Hippocampal formation (tissue), 2 donors: ENCODE results near the gene SPTBN5.
A peak's percentile ranks its signal among the peaks of the same experiment; 100 is the strongest.
"Not testable (repeated sequence)": the region's sequence is repeated elsewhere in the genome, so short reads cannot be mapped to it uniquely, and the experiment has no call there.

Experiments used
- DNase-seq, 2 donors: peaks; one replicate each; lab custom pipeline; 2025; lab: John Stamatoyannopoulos, UW

Gene SPTBN5

DNA sequence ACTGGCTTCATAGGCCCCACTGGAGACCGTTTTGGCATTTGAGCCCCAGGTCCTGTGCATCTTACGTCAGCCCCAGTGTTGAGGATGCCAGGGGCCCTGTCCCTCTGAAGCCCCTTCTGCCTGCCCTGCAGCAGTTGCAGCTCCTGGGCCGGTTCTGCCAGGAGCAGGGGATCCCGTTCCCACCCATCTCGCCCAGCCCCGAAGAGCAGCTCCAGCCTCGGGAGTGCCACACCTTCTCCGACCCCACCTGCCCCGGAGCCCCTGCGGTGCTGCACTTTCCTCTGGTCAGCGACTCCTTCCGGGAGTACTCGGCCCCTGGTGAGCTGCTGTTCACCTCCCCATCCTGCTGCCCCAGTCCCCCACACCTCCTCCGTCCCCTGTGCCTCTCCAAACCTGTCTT, 46.6 kb downstream of the SPTBN5 start:
- DNase-seq, result no peak

DNA sequence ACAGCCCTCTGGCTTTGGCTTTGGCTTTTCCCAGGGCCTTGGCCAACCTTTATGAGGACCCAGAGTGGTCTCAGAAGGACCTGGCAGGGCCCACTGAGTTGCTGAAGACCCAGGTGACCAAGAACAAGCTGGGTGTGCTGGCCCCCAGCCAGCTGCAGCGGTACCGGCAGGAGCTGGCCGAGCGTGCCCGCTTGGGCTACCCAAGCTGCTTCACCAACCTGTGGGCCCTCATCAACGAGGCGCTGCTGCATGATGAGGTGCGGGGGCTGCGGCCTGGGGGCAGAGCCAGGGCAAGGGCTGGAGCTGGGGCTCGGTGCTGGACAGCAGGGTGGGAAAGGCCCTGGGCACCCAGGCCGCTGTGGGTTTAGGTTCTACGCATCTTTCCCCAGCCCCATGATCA, 49.0 kb downstream of the SPTBN5 start:
- no peak for DNase-seq

DNA sequence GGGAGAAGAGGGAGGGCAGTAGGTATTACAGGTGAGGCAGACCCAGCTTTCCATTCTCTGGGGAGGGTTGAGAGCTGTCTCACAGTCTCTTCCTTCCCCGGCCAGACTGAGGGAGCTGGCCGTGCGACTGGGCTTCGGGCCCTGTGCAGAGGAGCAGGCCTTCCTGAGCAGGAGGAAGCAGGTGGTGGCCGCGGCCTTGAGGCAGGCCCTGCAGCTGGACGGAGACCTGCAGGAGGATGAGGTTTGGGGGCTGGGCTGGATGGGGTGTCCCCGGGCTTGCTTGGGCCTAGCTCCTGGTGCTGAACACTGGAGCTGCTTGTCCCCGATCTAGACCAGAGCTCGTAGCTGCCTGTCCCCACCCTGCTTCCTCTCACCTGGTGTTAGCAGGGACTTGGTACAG, 50.3 kb downstream of the SPTBN5 start:
- no peak for DNase-seq

DNA sequence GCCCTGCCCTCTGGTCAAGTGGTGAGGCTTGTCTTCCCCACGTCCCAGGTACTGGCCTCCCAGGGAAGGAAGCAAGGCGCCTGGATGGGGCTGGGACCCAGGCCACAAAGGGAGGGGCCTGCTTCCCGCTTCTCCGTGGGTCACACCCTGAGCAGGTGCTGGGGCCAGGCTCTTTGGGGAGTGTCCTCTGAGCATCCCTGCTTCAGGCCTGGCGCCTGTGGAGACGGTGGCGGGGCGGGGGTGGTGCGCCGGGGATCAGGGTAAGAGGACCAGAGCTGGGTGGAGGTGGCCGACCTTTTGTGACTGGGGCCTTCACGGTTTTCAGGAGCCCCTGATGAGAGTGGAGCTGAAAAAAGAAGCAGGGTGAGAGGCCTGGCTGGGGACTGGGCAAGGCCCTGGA, 51.6 kb downstream of the SPTBN5 start:
- DNase-seq, result no peak

DNA sequence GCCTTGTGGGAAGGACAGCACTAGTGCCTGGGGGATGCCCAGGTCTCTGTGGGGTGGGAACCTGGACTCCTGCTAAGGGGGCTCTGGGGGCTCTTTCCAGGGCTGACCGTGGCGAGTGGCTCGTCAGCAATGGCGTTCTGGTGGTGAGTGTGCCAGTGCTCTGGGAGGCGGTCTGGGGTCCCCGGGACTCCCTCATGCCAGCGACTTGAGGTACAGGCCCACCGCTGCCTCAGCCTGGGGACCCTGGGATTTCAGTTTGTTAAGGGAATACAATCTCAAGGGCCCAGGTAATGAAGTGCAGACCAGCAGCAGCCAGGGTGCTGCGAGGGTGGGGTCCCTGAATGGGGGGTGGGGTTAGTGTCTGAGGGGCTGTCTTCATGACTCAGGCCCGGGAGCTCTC, 52.7 kb downstream of the SPTBN5 start:
- no peak for DNase-seq

DNA sequence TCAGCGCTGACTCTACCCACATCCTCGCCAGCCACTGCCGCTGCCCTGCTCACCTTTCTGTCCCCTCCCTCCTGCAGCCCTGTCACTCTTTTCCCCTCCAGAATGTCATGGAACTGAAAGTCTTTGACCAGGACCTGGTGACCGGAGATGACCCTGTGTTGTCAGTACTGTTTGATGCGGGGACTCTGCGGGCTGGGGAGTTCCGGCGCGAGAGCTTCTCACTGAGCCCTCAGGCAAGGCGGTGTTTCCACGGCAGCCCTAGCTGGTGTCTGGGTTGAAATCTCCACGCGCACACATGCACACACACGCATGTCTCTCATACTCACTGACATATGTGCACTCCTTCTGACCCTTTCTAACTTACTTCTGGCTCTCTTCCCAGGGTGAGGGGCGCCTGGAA, 53.2 kb downstream of the SPTBN5 start:
- no peak for DNase-seq

DNA sequence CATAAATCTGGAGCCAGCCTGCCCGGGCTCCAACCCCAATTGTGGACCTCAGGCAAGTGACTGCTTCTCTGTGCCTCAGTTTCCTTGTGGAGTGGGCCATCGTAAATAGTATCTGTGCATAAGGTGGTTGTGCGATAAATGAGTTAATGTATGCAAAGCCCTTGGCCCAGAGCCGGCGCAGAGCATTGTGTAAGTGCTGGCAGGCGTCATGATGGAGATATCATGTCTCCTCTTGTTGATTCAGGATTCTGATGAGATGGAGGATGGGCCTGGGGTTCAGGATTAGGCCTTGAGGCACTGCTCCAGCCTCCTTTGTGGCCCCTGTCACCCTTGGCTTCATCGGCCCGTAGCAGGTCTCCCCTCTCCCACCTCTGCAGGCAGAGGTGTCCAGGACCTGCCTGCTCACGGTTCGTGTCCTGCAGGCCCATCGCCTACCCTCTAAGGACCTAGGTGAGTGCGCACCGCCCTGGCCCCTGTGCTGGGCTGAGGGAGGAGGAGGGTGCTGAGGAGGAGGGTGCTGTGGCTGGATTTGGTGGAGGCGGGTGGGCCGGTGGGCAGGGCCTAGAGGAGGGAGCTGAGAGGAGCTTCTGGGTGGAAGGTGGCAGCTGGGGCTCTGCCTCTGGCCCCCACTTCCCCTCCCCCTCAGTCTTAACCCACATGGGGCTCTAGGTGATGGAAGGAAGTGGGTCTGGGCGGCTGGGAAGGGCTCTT, 53.9 kb downstream of the SPTBN5 start:
- no peak for DNase-seq

DNA sequence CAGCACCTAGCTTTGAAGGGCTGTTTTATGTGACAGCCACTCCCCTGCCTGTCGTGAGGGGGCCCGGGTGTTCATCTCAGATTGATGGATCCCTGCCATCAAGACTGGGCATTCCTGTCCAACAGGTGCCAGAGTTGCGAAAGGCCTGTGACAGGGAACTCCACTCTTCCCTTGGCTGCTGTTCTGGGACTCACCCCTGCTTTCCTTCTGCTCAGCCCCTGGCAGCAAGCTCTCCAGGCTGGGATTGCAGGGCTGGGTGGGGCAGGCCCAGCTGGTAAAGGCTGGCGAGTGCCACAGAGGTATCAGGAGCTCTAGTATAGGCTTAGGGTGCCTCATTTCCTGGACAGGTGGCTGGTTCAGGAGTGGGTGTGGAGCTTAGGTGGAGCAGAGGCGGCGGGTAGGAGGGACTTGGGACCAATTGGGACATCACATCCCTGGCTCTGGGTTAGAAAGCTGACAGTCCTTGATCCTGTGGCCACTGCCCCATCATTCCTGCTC, 55.4 kb downstream of the SPTBN5 start, which contains the start of gene PLA2G4B:
PLA2G4B (plus strand) TSS at position 448 of the 498 bp plus-strand sequence. CDS start 67 bp downstream, outside the sequence.
- no peak for DNase-seq

DNA sequence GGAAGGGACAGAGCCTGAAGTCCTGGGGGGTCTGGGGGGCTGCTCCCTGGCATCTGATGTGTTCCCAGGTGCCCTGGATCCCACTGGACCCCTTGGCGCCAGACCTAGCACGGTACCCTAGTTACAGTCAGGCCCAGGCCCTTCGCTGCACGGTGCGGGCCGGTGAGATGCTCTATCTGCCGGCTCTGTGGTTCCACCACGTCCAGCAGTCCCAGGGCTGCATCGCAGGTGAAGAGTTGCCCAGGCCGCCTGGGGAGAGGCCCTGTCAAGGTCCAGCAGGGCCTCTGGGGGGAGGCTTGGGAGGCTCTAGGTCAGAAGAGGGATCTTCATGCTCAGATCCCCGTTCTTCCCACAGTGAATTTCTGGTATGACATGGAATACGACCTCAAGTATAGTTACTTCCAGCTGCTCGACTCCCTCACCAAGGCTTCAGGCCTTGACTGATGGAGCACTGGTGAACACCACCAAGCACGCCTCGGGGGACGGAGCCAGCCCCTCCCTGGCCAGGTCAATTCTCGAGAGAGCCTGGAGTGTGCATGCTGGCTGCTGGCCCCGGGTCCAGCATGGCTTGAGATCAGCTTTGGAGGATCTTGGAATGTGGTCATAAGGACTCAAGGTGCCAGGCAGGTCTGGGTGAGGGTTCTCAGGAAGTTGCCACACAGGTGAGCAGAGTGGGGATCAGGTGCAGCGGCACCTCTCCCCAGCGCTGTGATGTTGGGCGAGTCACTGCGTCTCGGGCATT, 57.0 kb downstream of the SPTBN5 start:
- no peak for DNase-seq

DNA sequence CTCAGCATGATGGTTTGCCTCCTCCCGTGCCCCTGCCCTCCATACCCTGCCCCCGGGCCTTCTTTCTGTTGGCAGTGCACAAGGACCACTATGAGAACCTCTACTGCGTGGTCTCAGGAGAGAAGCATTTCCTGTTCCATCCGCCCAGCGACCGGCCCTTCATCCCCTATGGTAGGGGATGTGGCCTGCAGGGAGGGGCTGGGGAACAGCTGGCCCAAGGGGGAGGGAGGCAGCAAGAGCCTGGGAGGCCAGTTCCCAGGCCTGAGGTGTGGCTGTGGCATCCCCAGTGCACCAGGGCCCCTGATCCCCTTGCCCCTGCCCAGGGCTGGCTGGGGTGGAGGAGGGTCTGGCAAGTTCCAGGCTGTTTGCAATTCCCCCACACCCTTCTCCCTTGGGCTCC, 57.8 kb downstream of the SPTBN5 start:
- no peak for DNase-seq

DNA sequence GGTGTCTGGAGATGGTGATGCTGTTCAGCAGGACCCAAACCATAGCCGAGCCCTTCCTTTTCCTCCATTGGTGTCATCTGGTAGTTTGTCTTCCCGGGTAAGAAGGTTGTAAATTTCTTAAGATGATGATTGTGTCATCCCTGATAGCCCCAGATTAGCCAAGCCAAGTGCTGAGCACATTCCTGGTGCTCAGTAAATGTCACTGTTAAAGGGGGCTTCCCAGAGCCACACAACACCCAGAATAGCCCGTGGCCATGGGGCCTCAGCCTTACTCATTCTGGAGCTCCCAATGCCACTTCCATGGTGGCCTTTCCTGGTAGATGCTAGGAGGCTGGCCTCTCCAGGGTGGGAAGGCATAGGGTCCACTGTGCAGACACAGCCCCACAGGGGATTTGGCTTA, 59.8 kb downstream of the SPTBN5 start:
- no peak for DNase-seq

DNA sequence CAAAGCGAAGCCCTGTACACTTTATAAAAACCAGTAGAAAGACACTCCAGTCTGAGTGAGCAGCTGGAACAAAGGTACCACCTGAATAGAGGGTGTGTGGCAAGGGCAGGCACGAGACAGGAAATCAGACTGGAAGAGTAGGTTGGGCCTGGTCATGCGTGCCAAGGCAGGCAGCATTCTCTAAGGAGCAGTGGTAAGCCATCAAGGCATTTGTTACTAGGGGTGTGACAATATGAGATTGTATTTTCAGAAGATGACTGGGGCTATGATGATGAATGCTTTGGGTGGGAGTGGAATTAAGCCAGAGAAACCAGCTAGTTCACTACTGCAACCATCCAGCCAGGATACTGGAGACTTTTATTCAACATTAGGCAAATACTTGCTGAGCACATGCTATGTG, 61.0 kb downstream of the SPTBN5 start:
- no peak for DNase-seq

DNA sequence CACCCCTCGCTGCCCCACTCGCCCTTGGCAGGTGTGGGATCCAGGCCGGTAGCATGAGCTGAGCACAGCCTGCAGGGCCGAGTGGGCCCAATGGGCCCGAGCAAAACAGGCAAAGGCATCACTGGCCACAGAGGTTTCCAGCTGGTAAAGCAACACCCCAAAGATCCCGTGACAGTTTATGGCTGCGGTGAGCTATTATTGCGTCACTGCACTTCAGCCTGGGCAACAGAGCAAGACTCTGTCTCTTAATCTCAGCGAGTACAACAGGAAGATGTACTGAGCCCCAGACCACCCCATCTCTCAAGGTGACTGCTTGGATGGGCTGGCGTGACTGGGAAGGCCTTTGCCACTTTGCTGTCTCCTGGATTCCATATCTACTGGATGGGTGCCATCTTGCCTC, 61.6 kb downstream of the SPTBN5 start:
- no peak for DNase-seq

DNA sequence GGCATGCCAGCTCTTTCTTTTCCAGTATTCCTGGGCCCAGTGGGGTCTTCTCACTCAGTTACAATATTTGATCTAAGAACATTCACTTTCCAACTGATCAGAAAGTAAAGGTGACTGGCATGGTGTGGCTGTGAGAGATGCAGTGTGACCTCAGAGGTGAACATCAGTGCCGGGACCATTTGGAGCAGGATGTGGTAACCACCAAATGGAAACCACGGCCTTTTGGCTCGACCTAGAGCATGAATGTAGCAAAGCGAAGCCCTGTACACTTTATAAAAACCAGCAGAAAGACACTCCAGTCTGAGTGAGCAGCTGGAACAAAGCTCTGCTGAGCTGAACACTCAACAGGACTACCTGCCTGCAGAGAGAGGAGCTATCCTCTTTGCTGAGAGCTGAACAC, 62.6 kb downstream of the SPTBN5 start:
- not testable (repeated sequence) for DNase-seq

DNA sequence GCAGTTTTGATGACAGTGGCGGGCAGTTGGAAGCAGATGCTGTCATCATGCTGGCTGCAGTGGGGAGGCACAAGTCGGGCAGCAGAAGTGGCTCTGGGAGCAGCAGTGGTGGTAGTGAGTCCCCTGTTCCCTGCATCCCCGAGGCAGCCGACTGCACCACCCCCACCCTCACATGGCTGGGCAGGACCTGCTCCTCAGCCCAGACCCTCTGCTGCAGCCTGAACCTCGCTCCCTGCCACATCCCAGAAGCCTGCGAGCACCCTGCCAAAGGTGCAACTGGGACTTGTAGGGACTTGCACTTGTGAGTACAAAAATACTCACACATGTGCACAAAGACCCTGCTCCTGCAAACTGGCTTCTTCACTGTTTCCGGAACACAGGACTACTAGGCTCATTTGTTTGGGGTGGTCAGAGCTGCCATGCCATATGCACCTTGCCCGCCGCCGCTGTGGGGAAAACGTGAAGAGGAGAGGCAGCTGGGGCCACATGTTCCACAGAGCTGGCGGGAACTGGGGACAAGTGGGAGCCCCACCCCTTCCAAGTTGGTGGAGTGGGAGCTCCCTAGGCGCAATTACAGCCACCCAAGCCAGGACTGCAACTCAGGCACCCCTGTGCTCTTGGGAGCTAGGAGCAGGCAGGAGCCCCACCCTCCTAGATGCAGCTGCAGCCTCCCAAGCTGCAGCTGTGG, 63.8 kb downstream of the SPTBN5 start:
- no peak for DNase-seq

DNA sequence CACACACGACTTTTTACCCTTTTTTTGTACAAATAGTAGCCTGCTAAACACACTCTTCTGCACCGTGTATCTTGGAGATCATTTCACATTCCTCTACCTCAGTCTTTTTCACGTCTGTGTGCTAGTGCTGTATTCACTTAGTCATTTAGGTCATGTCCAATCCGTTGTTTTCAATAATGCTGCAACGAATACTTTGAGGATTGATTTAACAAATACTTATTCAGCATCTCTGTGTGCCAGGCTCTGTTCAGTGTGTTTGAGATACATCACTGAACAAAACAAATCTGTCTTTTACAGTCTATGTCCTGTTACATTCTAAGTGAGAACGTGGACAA, 65.1 kb downstream of the SPTBN5 start:
- DNase-seq, result no peak

DNA sequence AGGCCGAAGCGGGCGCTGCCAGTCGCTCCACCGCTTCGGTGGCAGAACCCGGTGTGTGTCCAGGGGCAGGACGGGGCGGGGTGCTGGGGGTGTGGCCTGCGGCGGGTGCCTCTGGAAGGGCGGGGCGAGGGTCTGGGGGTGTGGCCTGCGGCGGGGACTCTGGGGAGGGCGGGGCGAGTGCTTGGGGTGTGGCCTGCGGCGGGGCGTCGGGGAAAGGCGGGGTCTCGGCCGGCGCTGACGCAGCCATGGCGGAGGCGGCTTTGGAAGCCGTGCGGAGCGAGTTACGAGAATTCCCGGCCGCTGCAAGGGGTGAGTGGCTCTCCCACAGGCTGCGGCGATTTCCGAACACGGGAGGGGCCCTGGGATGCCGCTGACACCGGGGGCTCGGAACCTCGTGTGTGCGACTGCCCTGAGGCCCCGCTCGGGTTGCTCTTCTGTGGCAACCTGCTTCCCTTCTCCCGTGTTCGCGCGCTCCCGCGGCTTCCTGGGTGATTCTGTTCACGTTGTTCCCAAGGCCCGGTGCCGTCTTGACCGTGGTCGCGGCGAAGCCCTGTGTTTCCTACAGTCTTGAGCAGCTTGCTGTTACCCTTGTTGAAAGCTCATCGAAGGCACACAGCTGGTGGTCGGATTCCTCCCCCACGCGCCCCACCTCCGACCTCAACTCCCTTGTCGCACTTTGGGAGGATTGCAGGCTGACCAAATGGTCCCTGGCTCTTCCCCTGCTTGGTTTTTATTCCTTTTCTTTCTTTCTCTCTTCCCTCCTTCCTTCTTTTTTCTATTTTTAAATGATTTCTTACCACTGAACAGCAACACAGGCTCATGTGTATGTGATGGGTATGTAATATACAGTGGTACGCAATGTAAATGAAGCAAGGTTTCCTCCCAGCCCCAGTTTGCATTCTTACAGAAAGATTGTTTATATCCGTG, 65.7 kb downstream of the SPTBN5 start, which contains the start of gene JMJD7:
JMJD7 (plus strand) TSS at position 213 of the 927 bp plus-strand sequence; CDS start at position 246, 33 bp downstream.
- peak; percentile 84 to 95 for DNase-seq

DNA sequence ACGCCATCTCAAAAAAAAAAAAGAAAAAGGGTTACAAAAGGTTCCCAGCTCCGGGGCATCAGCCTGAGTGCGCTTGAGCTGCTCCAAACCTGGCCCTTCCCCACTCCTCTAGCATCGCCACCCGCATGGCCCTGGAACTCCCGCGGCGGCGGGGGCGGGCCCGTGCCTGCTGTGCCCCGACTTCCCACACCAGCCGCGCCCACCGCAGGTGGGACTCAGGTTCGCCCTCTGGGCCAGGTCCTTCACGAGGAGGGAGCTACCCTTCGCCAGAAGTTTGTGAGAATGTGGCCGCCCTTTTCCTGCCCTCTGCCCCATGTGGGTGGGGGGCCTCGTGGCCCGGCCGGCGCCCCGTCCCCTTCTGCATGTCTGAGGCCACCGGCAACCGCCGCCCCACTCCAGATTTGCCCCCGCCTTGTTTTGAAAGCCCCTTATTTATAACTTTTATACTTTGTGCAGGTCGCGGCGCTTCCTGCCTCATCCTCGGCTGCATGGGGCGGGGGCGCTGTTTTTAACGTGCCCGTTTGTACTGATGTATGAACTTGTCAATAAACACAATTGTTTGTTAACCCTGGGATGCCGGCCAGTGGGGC, 66.5 kb downstream of the SPTBN5 start:
- DNase-seq, result no peak

DNA sequence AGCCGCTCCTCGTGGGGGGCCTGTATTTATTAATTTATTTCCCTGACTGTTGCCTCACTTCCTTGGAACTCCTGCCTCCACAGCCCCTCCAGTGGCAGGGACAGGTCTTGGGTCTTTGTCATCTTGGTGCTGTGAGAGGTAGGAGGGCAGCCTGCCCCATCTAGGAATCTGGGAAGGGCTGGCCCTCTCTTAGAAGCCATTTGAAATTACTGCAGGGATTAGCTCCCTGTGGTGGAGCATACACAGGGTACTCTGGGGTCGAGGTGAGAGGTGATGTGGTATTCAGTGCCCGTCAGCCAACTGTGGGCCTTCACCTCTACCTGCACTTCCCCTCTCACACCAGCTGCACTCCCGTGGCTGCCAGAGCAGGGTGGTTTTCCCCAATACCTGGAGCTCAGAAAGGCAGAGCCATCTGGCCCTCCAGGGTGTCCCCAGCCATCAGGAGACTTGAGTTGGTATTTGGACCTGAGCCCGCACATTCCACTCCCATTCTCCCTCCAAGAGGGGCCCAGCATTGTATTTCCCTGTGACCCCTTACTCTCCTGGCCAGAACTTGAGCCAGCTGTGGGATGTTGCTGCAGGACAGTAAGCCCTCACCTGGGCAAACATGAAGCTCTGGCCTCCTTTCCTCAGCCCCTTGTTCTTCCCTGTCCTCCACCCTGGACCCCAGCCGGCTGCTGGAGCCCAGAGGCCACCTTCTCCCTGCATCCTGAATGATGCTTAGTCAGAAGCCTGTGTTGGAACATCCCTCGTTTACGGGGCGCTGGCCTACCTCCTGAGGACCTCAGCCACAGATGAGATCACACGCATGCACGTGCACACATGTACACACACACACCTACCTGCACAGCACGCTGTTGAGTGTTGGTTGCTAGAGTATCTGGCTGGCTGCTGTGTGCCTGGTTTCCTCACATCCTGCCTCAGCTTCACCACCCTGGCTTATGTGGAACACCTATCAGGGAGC, 68.0 kb downstream of the SPTBN5 start:
- DNase-seq, result no peak

DNA sequence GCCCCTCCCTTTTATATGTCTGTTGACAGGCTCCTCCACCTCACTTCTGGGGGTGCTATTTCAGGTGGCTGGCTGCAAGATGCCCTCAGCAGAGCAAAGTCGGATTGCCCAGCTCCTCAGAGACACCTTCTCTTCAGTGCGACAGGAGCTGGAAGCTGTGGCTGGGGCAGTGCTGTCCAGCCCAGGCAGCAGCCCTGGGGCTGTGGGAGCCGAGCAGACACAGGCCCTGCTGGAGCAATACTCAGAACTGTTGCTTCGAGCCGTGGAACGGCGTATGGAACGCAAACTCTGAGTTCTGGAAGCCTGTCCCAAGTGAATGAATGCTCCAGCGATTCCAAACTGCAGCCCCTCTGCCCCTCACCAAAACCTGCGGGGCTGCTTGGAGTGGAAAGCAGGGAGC, 68.7 kb downstream of the SPTBN5 start:
- no peak for DNase-seq
